NCI-H1417 treated with DMSO at 0.1 percent for 48 hours (cell line): ENCODE data around the gene HCN2.

Source experiments
- DNase-seq: peaks from one replicate; lab custom pipeline; 2025; lab: John Stamatoyannopoulos, UW

The HCN2 gene

DNA sequence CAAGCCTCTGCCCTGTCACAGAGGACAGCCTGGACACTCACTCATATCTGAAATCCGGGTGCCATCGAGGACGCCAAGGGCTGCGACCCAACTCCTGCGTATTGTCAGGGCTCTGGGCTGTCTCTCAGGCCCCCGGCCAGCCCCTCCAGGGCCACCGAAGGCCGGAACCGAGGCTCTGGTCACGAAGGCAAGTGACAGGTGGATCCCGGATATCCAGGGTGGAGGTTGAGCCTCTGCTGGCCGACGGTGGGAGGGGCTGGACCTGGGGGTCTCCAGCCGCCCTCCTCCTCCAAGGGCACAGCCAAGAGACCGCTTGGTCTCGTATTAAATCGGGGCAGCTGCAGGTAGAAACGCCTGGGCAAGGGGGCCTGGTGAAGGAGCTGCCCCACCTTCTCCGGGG, 67.9 kb downstream of the HCN2 start:
- DNase-seq = no peak

DNA sequence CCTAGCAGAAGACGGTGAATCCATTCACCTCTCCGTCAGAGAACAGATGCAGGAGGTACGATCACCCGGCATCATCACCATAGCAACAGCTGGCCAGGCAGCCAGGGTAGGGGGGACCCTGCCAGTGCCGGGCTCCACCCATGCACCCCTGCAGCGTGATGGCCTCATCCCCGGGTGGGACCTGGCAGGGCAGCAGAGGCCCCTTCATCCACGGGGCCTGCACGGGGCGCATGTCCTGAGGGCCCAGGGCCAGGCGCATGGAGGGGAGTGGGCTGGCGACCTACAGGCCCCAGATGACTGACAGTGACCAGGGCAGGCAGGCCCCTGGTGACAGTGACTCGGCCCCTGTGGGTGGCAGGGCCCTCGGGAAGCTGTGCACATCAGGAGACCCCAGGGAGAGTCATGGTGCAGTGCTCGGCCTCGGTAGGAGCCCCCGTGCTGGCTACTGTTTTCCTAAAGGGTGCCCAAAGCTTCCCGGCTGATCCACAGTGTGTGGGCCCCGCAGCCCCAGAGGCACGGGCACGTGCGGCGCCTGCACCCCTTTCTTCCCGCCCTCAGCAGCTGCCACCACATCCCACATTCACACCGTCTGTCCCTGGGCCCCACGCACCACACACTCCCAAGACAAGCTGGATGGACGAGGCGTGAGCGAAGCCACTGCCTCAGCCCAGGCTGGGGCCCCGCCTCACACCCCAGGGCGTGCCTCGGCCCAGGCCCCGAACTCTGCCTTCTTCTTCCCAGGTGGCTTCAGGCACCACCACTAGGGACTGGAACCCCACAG, 68.6 kb downstream of the HCN2 start:
- DNase-seq = no peak

DNA sequence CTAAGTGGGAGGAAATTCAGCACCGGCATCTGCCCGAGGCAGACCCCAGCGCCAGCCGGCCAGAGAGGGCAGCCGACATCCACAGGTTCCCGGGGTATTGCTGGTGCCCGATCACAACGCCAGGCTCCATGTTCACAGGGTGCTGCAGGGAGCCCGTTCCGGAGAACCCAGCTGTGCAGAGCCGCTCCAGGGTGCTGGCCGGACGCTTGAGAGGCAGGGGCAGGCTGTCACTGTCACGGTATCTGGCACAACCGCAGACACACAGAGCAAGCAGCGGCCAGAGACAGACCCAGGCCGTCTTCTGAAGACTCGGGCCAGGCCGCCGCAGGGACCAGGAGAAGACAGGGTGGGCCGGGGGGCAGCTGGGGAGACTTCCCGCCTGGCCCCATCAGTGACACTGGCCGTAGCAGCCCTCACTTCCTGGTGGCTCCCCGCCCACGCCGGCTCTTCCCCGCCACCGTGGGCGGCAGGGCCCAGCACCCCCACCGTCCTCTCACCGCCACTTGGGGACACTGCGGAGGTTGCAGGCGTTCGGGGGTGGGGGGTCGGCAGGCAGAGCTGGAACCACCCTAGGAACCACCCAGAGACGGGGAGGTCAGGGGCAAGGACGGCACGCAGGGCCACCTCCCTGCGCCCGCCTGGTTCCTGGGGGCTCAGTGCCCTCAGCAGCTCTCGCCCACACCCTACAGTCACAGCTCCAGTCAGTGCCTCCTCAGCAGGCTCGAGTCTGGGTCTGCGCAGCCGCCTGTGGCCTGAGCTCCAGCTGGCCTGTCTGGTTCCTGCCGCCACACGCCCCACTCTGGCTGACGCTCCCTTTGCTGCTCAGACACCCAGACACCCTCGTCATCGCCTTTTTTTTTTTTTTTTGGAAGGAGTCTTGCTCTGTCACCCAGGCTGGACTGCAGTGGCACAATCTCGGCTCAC, 69.5 kb downstream of the HCN2 start:
- no peak for DNase-seq

DNA sequence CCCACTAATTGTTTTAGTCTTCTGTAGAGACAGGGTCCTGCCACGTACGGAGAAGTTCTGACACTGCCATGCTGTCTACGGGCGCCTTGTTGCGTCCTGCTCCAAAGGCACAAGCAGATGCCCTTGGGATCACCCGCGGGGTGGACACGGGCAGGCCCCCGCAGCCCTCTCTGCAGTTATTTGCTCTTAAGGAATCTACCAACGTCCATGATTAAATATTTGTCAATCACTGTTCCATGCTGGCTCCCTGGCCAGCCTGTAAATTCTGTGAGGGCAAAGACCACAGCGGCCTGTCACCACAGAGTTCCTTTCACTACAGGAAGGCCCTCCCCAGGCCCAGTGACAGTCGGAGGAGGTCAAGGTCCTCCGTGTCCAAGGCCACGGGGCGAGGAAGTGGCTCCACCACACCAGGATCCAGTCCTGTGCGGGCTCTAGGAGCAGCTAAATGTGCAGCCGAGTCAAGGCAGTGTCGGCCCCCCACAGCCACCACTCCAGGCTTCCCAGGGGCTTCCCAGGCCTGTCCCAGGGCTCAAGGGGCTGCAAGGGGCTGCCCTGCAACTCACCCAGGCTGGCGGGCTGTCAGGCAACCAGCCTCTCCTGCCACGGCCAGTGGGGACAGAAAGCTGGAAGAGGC, 71.2 kb downstream of the HCN2 start:
- no peak for DNase-seq

DNA sequence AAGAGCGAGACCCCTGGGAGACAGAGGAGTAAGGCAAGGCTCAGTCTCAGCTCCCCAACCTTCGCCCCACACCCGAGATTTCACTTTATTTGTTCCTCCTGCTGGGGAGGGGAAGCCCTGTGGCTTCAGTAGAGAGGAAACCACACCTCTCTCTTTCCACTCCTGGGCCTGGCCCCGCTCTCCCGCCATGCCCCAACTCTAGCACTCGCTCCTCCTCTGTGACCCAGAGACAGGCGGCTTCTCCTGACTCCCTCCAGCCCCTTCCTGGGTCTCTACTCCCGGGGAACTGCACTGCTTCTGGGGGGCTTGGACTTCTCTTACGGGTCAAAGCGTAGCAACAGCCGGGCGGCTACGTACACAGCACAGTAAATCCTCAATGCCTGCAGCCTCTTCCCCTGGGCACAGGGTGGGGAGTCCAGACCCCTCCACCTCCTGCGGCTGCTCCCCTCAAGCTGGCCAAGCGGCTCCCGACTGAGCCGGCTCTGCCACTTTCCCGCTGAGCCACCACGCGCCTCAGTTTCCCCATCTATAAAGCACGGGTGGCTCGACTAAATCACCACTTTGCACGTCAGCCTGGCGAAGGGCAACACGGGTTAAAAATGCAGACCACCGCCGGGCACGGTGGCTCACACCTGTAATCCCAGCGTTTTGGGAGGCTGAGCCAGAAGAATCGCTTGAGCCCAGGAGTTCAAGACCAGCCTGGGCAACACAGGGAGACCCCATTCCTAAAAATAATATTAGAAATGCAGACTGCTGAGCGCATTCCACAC, 71.9 kb downstream of the HCN2 start:
- DNase-seq = no peak

DNA sequence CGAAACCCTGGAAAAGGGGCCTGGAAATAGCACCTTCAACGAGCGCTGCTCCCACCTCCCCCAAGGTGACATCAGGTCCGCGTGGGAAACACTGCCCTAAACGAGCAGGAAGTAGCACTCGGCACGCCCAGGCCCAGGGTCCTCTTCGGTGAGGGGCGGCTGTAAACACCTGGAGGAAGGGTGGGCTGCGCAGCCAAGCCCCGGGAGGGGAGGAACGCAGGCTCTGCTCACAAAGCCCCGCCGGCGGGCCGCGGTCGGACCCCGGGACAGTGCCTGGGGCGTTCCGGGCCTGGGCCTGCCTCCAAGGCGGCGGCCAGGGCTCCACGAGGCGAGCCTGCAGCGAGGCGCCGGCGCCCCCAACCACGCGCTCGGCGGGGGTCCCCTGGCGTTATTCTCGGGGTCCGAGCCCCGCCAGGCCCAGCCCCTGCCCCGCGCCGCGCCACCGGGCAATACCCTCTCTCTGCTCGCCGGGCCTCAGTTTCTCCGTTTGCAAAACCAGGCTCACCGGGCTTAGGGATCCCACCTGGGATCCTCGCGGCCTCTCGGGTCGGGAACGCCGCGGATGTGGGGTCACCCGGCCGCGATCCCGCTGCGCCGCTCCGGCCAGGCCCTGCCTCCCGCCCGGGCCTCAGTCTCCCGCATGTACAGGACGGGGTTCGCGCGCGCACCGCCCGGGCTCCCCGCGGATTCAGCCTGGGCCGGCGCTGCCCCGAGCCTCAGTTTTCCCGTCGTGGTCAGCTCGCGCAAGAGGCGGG, 72.7 kb downstream of the HCN2 start:
- no peak for DNase-seq

DNA sequence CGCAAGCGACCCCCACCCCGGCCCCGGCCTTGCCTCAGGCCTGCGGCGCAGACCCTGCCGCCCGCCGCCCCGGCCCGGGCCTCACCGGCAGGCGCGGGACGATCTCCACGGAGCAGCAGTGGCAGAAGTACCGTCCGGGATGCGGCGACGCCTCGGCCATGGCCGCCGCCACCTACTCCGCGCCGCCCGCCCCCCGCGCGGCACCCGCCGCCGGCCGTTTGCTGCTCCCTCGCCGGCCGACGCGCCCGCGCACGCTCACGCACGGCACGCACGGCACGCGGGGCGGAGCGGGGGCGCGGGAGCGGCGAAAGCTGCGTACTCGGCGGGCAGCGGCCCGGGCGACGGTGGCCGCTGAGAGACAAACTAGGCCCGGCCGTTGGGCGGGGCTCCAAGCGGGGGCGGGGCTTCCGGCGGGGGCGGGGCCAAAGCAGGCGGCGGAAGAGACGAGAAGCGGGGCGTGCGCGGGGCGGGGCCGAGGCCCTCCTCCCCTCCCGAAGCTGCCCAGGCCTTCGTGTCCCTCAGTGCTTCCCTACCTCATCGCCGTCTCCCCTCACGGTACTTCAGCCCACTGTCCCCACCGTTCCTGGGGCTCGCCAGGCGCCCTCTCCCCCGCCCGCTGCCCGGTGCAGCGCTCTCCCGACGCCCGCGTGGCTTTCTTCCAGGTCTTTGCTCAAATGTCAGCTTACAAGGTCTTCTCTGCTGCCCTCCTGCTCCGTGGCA, 73.4 kb downstream of the HCN2 start, which contains the start of gene RNF126:
Gene RNF126 (minus strand): TSS at position 253 of the 720 bp plus-strand sequence. CDS start 93 bp downstream, at position 160.
- peak; percentile 84 for DNase-seq

DNA sequence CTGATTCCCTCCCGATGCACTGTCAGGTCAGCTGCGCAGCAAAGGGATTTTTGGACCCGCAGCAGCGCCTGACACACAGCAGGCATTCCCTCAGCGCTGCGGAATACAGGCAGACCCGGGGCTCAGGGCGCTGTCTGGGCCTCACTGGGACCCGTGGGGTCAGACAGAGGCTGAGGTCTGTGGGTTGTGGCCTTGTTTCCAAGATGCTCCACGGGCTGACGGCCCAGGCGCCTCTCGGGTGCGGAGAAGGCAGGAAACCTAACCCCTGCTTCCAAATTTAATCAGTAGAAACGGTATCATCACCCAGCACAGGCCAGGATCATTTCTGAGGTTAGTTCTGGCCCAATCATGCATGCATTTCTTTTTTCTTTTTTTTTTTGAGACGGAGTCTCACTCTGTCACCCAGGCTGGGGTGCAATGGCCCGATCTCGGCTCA, 74.0 kb downstream of the HCN2 start:
- no peak for DNase-seq

DNA sequence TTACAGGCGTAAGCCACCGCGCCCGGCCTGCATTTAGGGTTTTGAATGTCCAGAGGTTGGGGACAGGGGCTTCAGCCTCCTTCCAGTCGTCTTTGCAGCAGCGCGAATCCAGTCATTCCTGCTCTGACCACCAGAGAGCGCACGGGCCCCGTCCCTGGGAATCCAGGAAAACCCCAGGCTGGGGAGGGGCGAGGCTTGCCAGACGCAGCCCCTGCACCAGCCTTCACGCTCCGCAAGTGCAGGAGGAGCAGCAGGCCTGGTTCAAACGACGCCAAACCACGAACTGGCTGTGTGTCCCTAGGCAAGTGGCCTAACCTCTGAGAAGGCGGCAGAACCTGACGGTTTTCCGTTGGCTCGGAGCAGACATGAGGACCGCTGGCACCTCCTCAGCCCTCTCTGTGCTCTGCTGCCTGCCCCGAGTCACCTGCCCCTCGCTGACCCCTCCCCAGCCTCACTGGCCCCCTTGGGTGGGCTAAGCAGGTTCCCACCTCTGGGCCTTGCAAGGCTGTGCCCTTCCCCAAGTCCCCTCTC, 75.3 kb downstream of the HCN2 start:
- DNase-seq = peak; percentile 62
